ENCODE measurements around the gene DUOX2. TPM values are rescaled to one million over a fixed set of nuclear protein-coding genes. Genes with fewer than 3 reads are reported as not detected.
A peak's percentile ranks its signal among the peaks of the same experiment; 100 is the strongest.
"Not testable (repeated sequence)": the region's sequence is repeated elsewhere in the genome, so short reads cannot be mapped to it uniquely, and the experiment has no call there.

DUOX2 gene
- total and polyA plus RNA-seq, 7 experiments from 2014 or later: 0.49 TPM; not detected in 6

DNA sequence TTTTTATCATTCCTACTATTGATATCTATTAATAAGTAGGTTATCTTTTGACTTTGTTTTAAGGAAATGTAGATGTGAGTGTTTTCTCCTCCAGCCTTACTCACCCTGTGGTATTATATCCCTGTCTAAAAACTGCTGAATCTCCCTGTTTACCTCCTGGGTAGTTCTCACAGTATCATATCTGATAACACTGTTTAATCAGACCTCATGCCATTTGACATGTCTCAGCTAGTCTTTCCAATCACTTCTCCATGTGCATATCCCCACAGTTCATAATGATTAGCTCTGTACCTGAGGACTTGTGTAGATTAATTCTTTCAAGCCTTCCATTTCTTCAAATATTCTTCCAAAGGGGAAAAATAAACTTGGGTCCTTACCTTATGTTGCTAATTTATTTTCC, 30.7 kb downstream of the DUOX2 start:
- no peak overlapping the region for H3K27ac Mint-ChIP-seq
- H3K27ac ChIP-seq (ENCODE audit: low read depth, low read length): no peak overlapping the region
- H3K9me3 ChIP-seq (ENCODE audit: control insufficient read depth in 2 of 3, low read length in 3 of 3): no peaks in the 10 kb centered on the region
- no peak overlapping the region for H3K4me3 Mint-ChIP-seq
- no peaks in the 10 kb centered on the region for H3K9me3 Mint-ChIP-seq
- ChIA-PET CTCF (no interaction called here), POLR2A (no interaction called here)
- no peaks in the 10 kb centered on the region for H3K36me3 Mint-ChIP-seq
- H3K27me3 ChIP-seq (ENCODE audit: control insufficient read depth in 2 of 2, insufficient read depth in 2 of 2, low read length in 2 of 2): no peaks in the 10 kb centered on the region
- no peak overlapping the region for H3K4me3 ChIP-seq (ENCODE audit: low read length)
- peaks cover 7 to 33% (median 24%) of the 10 kb centered on the region in 5 donors for H3K27me3 Mint-ChIP-seq
- H3K36me3 ChIP-seq (ENCODE audit: control insufficient read depth in 2 of 3, insufficient read depth in 3 of 3, low read length in 3 of 3): no peaks in the 10 kb centered on the region
- H3K4me1 ChIP-seq (ENCODE audit: control insufficient read depth in 2 of 2, insufficient read depth in 2 of 2, low read length in 2 of 2): no peaks in the 10 kb centered on the region
- H3K4me1 Mint-ChIP-seq: no peaks in the 10 kb centered on the region
- ATAC-seq (no peak), DNase-seq (no peak)
- intact Hi-C loops (cut with micrococcal nuclease): no loop called here

DNA sequence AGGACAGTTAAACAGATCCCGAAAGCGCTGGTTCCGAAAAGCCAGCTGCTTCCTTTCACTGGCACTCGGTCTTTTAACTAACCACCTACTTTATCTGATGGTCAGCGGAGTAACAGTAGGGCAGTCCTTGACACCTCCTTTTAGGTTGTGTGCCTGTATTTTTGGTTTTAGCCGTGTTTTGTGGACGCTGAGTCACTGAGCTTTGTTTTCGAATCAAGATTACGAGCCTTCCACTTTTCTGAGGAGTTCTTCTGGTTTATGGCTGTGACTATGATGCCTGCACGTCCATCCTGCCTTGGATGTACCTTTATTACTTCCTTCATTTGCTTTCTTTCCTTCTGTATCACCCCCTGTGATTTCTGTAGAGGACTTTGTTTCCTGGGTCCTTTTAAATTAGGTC, 31.6 kb downstream of the DUOX2 start:
- H3K27me3 ChIP-seq (ENCODE audit: control insufficient read depth in 2 of 2, insufficient read depth in 2 of 2, low read length in 2 of 2); H3K4me1 Mint-ChIP-seq; H3K27ac ChIP-seq (ENCODE audit: low read depth, low read length); DNase-seq; POLR2A ChIA-PET; H3K4me3 ChIP-seq (ENCODE audit: low read length); H3K9me3 ChIP-seq (ENCODE audit: control insufficient read depth in 2 of 3, low read length in 3 of 3); H3K9me3 Mint-ChIP-seq; H3K36me3 ChIP-seq (ENCODE audit: control insufficient read depth in 2 of 3, insufficient read depth in 3 of 3, low read length in 3 of 3); H3K36me3 Mint-ChIP-seq; H3K27ac Mint-ChIP-seq; H3K4me3 Mint-ChIP-seq; intact Hi-C loops (cut with micrococcal nuclease); CTCF ChIA-PET; H3K4me1 ChIP-seq (ENCODE audit: control insufficient read depth in 2 of 2, insufficient read depth in 2 of 2, low read length in 2 of 2): not testable (repeated sequence)
- H3K27me3 Mint-ChIP-seq: peaks cover 7 to 30% (median 19%) of the 10 kb centered on the region in 5 donors
- peak; percentile 51 for ATAC-seq

DNA sequence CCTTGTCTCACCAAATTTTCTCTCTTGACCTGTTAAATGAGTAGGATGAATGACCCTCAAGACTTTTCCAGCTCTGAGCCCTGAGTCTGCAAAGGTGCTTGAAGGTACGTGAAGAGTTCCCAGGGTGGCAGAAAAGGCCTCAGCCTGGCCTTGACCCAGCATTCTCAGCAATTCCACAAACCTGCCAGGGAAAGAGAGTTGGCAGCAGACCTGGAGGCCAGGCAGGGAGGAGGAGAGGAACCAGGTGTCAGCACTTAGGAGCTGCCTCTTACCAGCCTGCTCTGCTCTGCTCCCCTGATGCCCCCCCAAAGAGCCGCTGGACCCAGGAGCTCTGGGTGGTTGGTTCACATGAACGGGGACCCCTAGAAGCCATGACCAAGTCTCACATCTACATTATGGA, 33.4 kb downstream of the DUOX2 start:
- intact Hi-C loops (cut with micrococcal nuclease); H3K27ac ChIP-seq (ENCODE audit: low read depth, low read length); POLR2A ChIA-PET; CTCF ChIA-PET; H3K27me3 ChIP-seq (ENCODE audit: control insufficient read depth in 2 of 2, insufficient read depth in 2 of 2, low read length in 2 of 2); H3K4me3 ChIP-seq (ENCODE audit: low read length); H3K9me3 Mint-ChIP-seq; H3K4me1 ChIP-seq (ENCODE audit: control insufficient read depth in 2 of 2, insufficient read depth in 2 of 2, low read length in 2 of 2); H3K27ac Mint-ChIP-seq; H3K36me3 Mint-ChIP-seq; DNase-seq; H3K9me3 ChIP-seq (ENCODE audit: control insufficient read depth in 2 of 3, low read length in 3 of 3); H3K36me3 ChIP-seq (ENCODE audit: control insufficient read depth in 2 of 3, insufficient read depth in 3 of 3, low read length in 3 of 3); H3K4me3 Mint-ChIP-seq; ATAC-seq; H3K4me1 Mint-ChIP-seq: not testable (repeated sequence)
- peaks cover 0 to 22% (median 14%) of the 10 kb centered on the region in 5 donors for H3K27me3 Mint-ChIP-seq

DNA sequence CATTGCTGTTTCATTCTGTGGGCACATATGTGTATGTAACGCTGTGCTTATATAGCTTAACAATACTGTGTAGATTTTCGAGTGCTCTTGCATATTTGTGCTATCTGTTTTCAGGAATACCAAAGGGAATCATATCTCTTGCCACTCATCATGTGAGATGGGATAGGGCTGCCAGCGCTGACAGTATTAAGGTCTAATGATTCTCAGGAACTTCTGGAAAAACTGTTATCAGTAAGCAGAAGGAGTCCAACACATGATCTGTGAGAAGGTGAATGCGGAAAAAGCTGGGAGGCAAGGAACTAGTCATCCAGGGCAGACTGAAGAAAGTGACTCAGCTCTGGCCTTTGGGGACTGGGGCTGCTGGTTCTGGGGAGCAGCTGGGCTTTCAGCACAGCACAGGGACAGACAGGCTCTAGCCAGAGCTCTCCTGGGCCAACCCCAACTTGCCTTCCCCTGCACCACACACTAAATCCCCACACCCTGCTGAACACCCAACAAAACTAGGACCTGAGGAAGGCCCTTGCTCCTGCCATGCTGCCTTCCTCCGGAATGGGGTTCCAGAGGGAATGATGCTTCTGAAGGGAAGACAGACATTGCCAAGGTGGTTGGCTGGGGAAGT, 34.2 kb downstream of the DUOX2 start:
- H3K9me3 ChIP-seq (ENCODE audit: control insufficient read depth in 2 of 3, low read length in 3 of 3); H3K36me3 Mint-ChIP-seq; H3K27ac Mint-ChIP-seq; H3K36me3 ChIP-seq (ENCODE audit: control insufficient read depth in 2 of 3, insufficient read depth in 3 of 3, low read length in 3 of 3); H3K9me3 Mint-ChIP-seq; POLR2A ChIA-PET; H3K4me3 ChIP-seq (ENCODE audit: low read length); H3K4me1 ChIP-seq (ENCODE audit: control insufficient read depth in 2 of 2, insufficient read depth in 2 of 2, low read length in 2 of 2); ATAC-seq; CTCF ChIA-PET; H3K4me1 Mint-ChIP-seq; intact Hi-C loops (cut with micrococcal nuclease); H3K4me3 Mint-ChIP-seq; H3K27me3 ChIP-seq (ENCODE audit: control insufficient read depth in 2 of 2, insufficient read depth in 2 of 2, low read length in 2 of 2); H3K27ac ChIP-seq (ENCODE audit: low read depth, low read length); DNase-seq: not testable (repeated sequence)
- peaks cover 0 to 15% (median 10%) of the 10 kb centered on the region in 5 donors for H3K27me3 Mint-ChIP-seq

DNA sequence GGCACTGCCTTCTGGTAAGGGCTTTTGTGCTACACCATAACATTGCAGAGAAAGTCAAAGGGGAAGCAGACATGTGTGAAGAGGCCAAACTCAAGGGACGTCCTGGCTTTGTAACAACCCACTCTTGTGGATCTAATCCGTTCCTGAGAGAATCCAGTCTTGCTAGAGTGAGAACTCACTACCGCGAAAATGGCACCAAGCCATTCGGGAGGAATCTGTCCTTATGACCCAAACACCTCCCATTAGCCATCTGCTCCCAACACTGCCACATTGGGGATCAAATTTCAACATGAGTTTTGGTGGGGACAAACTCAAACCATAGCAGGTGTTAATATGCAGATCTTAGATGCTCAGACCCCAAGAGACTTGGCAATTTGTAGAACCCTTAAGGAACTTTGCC, 34.8 kb downstream of the DUOX2 start:
- CTCF ChIA-PET; H3K4me3 Mint-ChIP-seq; H3K36me3 Mint-ChIP-seq; intact Hi-C loops (cut with micrococcal nuclease); H3K36me3 ChIP-seq (ENCODE audit: control insufficient read depth in 2 of 3, insufficient read depth in 3 of 3, low read length in 3 of 3); POLR2A ChIA-PET; H3K4me3 ChIP-seq (ENCODE audit: low read length); H3K27ac ChIP-seq (ENCODE audit: low read depth, low read length); ATAC-seq; H3K4me1 ChIP-seq (ENCODE audit: control insufficient read depth in 2 of 2, insufficient read depth in 2 of 2, low read length in 2 of 2); H3K27ac Mint-ChIP-seq; DNase-seq; H3K9me3 Mint-ChIP-seq; H3K9me3 ChIP-seq (ENCODE audit: control insufficient read depth in 2 of 3, low read length in 3 of 3); H3K4me1 Mint-ChIP-seq; H3K27me3 ChIP-seq (ENCODE audit: control insufficient read depth in 2 of 2, insufficient read depth in 2 of 2, low read length in 2 of 2): not testable (repeated sequence)
- H3K27me3 Mint-ChIP-seq: peaks cover 0 to 12% (median 10%) of the 10 kb centered on the region in 5 donors

DNA sequence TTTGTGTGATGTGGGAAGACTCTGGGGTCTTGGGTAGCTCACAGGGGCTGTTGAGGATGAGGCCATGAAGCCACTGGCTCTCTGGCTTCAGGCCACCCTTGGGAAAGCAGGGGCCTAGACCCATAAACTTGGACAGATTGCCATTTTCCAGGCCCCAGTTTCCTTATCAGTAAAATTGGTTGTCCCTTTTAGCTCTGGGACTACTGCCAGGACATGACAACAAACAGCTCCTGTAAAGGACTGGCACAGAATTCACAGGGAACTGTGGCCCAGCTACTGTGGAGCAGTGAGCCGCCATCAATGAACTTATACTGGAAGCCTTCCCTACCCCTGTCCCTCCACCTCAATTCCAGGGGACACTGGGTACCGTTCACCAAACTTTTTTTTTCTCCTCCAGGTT, 36.6 kb downstream of the DUOX2 start:
- DNase-seq; H3K36me3 ChIP-seq (ENCODE audit: control insufficient read depth in 2 of 3, insufficient read depth in 3 of 3, low read length in 3 of 3); H3K4me1 ChIP-seq (ENCODE audit: control insufficient read depth in 2 of 2, insufficient read depth in 2 of 2, low read length in 2 of 2); intact Hi-C loops (cut with micrococcal nuclease); H3K27ac ChIP-seq (ENCODE audit: low read depth, low read length); H3K36me3 Mint-ChIP-seq; CTCF ChIA-PET; ATAC-seq; H3K4me3 ChIP-seq (ENCODE audit: low read length); H3K27me3 Mint-ChIP-seq; POLR2A ChIA-PET; H3K4me1 Mint-ChIP-seq; H3K4me3 Mint-ChIP-seq; H3K9me3 ChIP-seq (ENCODE audit: control insufficient read depth in 2 of 3, low read length in 3 of 3); H3K9me3 Mint-ChIP-seq; H3K27me3 ChIP-seq (ENCODE audit: control insufficient read depth in 2 of 2, insufficient read depth in 2 of 2, low read length in 2 of 2): not testable (repeated sequence)
- peak overlapping the region in 1 of 9 donors; percentile 36 for H3K27ac Mint-ChIP-seq

DNA sequence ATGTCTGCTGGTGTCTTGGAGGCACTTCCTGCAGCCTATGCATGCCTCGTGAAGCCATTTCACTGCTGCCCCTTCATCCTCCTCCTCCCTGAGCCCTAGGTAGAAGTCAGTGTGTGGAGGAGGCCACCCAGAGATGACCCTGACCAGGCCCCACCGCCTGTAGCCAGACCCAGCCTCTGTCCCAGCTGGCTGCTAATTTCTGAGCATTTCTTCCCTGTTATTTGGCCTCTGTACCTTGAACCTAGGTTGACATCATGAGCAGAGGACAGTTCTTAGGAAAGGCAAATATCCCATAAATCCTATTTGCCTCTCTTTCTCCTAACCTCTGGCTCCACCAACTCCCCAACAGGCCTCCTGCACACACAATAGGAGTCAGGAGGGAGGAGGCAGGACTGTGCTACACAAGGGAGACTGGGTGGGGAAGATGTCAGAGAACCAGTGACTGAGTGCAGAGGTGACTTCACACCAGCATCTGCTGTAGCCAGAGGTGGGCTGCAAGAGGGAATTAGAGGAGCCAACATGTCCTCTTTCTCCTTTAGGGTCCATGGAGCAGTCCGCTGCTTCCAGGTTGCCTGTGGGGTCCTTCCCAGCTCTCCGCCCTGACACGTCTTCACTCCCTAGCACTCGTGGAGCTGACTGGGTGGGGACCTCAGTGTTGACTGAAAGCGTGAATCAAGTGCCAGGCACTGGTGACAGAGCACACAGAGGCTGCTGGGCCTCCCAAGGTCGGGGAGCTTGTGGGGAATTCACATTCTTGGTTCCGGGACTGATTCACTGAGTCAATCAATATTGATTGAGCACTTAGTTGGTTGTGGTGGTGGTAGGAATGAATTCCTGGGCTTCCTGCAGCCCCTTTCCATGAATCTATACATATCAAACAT, 38.3 kb downstream of the DUOX2 start:
- H3K9me3 ChIP-seq (ENCODE audit: control insufficient read depth in 2 of 3, low read length in 3 of 3); H3K27ac ChIP-seq (ENCODE audit: low read depth, low read length); H3K27me3 Mint-ChIP-seq; intact Hi-C loops (cut with micrococcal nuclease); CTCF ChIA-PET; POLR2A ChIA-PET; H3K4me3 Mint-ChIP-seq; H3K4me3 ChIP-seq (ENCODE audit: low read length); H3K36me3 Mint-ChIP-seq; H3K4me1 Mint-ChIP-seq; H3K27me3 ChIP-seq (ENCODE audit: control insufficient read depth in 2 of 2, insufficient read depth in 2 of 2, low read length in 2 of 2); H3K27ac Mint-ChIP-seq; ATAC-seq; DNase-seq; H3K9me3 Mint-ChIP-seq; H3K4me1 ChIP-seq (ENCODE audit: control insufficient read depth in 2 of 2, insufficient read depth in 2 of 2, low read length in 2 of 2); H3K36me3 ChIP-seq (ENCODE audit: control insufficient read depth in 2 of 3, insufficient read depth in 3 of 3, low read length in 3 of 3): not testable (repeated sequence)

All from naive thymus-derived CD4-positive, alpha-beta T cell (primary cell).